Measurements from ENCODE around the gene CTXND2. TPM values are rescaled to one million over a fixed set of nuclear protein-coding genes. Genes with fewer than 3 reads are reported as not detected.
"Not testable (repeated sequence)": the region's sequence is repeated elsewhere in the genome, so short reads cannot be mapped to it uniquely, and the experiment has no call there.

CTXND2 gene
- total and polyA plus RNA-seq, 2 of the 8 experiments (the other 6 are each of a cell fraction or from before 2014, with no cell fraction given) = not detected

GRCh38 chr1:150878931-150879330, 8.0 kb upstream of the CTXND2 start:
- H3K4ac ChIP-seq (replicated peaks; ENCODE audit: insufficient read length, low read depth, low read length); H2BK20ac ChIP-seq (ENCODE audit: low read length); H3K27me3 ChIP-seq (replicated peaks in 1 of 4; ENCODE audit: control insufficient read depth in 3 of 4, extremely low read depth in 1 of 4, insufficient read depth in 3 of 4, low read length in 3 of 4); H3K23ac ChIP-seq (ENCODE audit: insufficient read length); H3K56ac ChIP-seq (replicated peaks; ENCODE audit: insufficient read length, low read depth, low read length); H3K79me1 ChIP-seq (ENCODE audit: low read depth, low read length); H3K4me3 ChIP-seq (ENCODE audit: extremely low read depth in 1 of 4, insufficient read depth in 2 of 4, low read depth in 3 of 4, low read length in 4 of 4); H2BK12ac ChIP-seq (ENCODE audit: low read depth, low read length); H2BK5ac ChIP-seq (ENCODE audit: low read depth, low read length); H3K9me3 ChIP-seq (ENCODE audit: insufficient read depth in 2 of 2, low read depth in 1 of 2, low read length in 1 of 2); H2BK15ac ChIP-seq (ENCODE audit: low read length); H2AFZ ChIP-seq (ENCODE audit: low read length); FAIRE-seq; H3K4me2 ChIP-seq (ENCODE audit: insufficient read depth in 1 of 2, low read depth in 2 of 2, low read length in 2 of 2); H3K9ac ChIP-seq (replicated peaks in 1 of 4; ENCODE audit: extremely low read depth in 1 of 4, low read depth in 3 of 4, low read length in 3 of 4); H4K20me1 ChIP-seq (replicated peaks in 1 of 2; ENCODE audit: control insufficient read depth in 1 of 2, insufficient read depth in 2 of 2, low read length in 2 of 2); H3K36me3 ChIP-seq (ENCODE audit: control insufficient read depth in 2 of 4, insufficient read depth in 4 of 4, low read length in 3 of 4); H4K5ac ChIP-seq (ENCODE audit: insufficient read length, low read depth, low read length); H3K18ac ChIP-seq (ENCODE audit: extremely low read depth, low read length); H3K27ac ChIP-seq (ENCODE audit: low read depth, low read length); H3K14ac ChIP-seq (ENCODE audit: insufficient read length); H2AK5ac ChIP-seq (ENCODE audit: low read depth, low read length); H4K8ac ChIP-seq (ENCODE audit: extremely low read depth, insufficient read depth, low read length); DNase-seq (ENCODE audit: low read depth in 1 of 2, low spot score in 2 of 2); H3K4me1 ChIP-seq (replicated peaks in 1 of 4; ENCODE audit: control insufficient read depth in 3 of 4, insufficient read depth in 4 of 4, low read length in 3 of 4); H4K91ac ChIP-seq (replicated peaks; ENCODE audit: insufficient read length, low read length); H3K23me2 ChIP-seq (ENCODE audit: low read depth, low read length); H2BK120ac ChIP-seq (replicated peaks; ENCODE audit: low read depth, low read length): not testable (repeated sequence)
- ChIA-PET POLR2A (ENCODE audit: partially characterized antibody) (interaction anchor here (0.6 to 1.6 kb wide), 2 partner anchors 213 to 300 kb away, joined by 3 read pairs; partner anchors contain the start of gene MCL1), CTCF (ENCODE audit: partially characterized antibody) (interaction anchor here (0.6 to 1.2 kb wide), 2 partner anchors 65 to 102 kb away, joined by 3 read pairs; no protein-coding TSS in a partner anchor)
- 83% methylated on average over 2 of the region's 2 CpGs; no CpG with 5 or more reads in 1 of the 2 experiments for WGBS, 2 experiments (ENCODE audit: extremely low coverage in 1 of 2, insufficient coverage in 1 of 2, insufficient read length in 1 of 2, insufficient replicate concordance in 2 of 2, low coverage in 1 of 2, low lambda C conversion rate in 2 of 2, missing lambda C conversion rate in 1 of 2)
- peaks cover 4 to 18% of the 10 kb centered on the region in 2 experiments; a peak in 3 of 4 replicates for H3K79me2 ChIP-seq (ENCODE audit: control insufficient read depth in 1 of 2, insufficient read depth in 2 of 2, low read length in 2 of 2)

Data from H1 (cell line).